ENCODE measurements around the gene EARS2.

DNA sequence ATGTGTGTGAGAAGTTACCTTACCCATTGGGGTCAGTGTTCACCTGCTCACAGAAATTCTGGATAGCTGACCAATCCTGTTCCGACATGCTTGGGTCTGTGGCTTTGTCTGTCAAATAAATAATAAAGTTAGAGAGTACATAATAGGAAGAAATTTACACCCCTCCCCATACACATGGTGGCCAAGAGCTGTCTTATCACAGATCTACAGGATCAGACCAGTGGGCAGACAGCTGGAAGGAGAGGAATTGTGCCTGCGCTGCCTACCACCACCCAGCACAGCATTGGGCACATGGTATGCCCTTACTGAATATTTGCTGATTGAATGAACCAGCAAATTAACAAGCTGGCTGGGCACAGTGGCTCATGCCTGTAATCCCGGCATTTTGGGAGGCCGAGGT lies 61.5 kb downstream of the EARS2 start:
- no peak for TF ChIP-seq CTCF (IDR thresholded peaks at IDR 0.05)
- TF ChIP-seq POLR2A (IDR thresholded peaks at IDR 0.05), result no peak
